ENCODE data around the gene RAB1B. TPM values are rescaled to one million over a fixed set of nuclear protein-coding genes. Genes with fewer than 3 reads are reported as not detected.

The RAB1B gene
- total and polyA plus RNA-seq, 2 experiments from 2014 or later = 17.3 to 103 TPM

DNA sequence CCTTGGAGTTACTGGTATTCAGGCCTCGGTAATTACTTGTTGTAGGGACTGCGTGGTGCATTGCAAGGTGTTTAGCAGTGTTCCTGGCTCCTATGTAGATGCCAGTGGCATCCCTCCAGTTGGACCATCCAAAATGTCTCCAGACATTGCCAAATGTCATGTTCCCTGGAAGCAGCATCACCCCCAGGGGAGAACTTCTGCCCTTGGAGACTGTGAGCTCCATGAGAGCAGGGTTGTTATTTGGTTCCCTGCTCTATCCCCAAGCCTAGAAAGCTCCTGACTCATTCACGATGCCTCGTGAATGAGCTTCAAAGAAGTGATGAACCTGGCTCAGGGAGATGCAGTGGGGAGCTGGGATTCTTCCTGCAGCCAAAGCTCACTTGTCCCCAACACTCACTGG, 53.2 kb downstream of the RAB1B start:
- no peak overlapping the region for H3K4me3 ChIP-seq
- no peaks in the 10 kb centered on the region for H3K27me3 ChIP-seq
- H3K36me3 ChIP-seq = no peaks in the 10 kb centered on the region
- no peak for DNase-seq (ENCODE audit: low read depth in 1 of 2, low spot score in 1 of 2)
- H3K27ac ChIP-seq = no peak overlapping the region
- TF ChIP-seq, protein P1, sequence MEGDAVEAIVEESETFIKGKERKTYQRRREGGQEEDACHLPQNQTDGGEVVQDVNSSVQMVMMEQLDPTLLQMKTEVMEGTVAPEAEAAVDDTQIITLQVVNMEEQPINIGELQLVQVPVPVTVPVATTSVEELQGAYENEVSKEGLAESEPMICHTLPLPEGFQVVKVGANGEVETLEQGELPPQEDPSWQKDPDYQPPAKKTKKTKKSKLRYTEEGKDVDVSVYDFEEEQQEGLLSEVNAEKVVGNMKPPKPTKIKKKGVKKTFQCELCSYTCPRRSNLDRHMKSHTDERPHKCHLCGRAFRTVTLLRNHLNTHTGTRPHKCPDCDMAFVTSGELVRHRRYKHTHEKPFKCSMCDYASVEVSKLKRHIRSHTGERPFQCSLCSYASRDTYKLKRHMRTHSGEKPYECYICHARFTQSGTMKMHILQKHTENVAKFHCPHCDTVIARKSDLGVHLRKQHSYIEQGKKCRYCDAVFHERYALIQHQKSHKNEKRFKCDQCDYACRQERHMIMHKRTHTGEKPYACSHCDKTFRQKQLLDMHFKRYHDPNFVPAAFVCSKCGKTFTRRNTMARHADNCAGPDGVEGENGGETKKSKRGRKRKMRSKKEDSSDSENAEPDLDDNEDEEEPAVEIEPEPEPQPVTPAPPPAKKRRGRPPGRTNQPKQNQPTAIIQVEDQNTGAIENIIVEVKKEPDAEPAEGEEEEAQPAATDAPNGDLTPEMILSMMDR (IDR thresholded peaks at IDR 0.05; ENCODE audit: low read depth, low read length) = no peak
- H3K4me1 ChIP-seq (ENCODE audit: low read depth) = peaks cover 20% of the 10 kb centered on the region
- H3K9me3 ChIP-seq (ENCODE audit: low read depth) = no peaks in the 10 kb centered on the region

DNA sequence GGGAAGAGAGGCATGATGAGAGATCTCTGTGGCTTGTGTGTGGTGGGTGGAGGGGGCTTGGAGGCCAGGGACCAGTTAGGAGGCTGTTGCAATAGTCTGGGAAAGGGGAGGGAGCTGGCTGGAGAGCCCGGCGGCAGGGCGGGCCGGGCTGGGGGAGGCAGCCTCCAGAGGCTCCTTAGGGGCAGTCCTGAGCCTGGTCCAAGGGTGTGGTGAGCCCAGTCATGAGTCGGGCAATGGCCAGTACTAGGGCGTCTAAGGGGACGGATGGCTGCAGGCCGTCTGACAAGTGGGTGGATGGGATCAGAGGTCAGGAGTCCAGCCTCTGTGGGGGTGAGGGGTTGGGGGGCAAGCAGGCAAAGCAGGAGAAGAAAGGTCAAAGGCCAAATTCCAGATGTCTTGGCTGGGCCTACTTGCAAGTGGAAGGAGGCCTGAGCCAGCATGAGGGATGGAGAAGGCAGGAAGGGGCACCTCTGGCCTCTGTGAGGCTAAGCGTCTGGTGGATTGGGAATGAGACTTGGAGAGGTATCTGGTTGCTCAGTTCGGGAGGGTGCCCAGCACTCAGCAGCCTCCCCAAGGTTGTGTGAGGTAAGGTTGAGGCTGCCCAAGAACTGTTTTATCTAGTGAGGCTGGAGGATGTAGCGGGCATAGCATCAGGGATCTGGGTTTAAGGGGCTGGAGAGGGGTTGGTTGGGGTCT, 54.4 kb downstream of the RAB1B start:
- no peaks in the 10 kb centered on the region for H3K36me3 ChIP-seq
- no peak overlapping the region for H3K4me3 ChIP-seq
- peak in 1 of 2 donors; percentile 83 for DNase-seq (ENCODE audit: low read depth in 1 of 2, low spot score in 1 of 2)
- H3K27me3 ChIP-seq = no peaks in the 10 kb centered on the region
- TF ChIP-seq, protein P1 (IDR thresholded peaks at IDR 0.05; ENCODE audit: low read depth, low read length) = no peak
- H3K27ac ChIP-seq = no peak overlapping the region
- peaks cover 13% of the 10 kb centered on the region for H3K4me1 ChIP-seq (ENCODE audit: low read depth)
- H3K9me3 ChIP-seq (ENCODE audit: low read depth) = no peaks in the 10 kb centered on the region

DNA sequence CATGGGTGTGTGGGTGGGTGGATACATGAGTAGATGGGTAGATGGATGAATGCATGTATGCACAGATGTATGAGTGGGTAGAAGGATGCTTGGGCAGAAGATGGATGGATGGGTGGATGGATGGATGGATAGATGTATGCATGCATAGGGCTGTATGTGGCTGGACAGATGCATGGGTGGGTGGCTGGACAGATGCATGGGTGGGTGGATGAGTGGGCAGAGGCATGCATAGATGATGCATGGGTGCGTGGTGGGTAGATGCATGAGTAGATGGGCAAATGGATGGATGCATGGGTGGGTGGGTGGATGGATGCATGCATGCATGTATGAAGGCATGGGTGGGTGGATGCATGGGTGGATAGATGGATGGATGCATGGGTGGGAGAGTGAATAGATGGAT, 55.2 kb downstream of the RAB1B start:
- no peak for DNase-seq (ENCODE audit: low read depth in 1 of 2, low spot score in 1 of 2)
- TF ChIP-seq, protein P1 (IDR thresholded peaks at IDR 0.05; ENCODE audit: low read depth, low read length) = no peak
- no peaks in the 10 kb centered on the region for H3K9me3 ChIP-seq (ENCODE audit: low read depth)
- no peak overlapping the region for H3K27ac ChIP-seq
- no peaks in the 10 kb centered on the region for H3K36me3 ChIP-seq
- no peaks in the 10 kb centered on the region for H3K27me3 ChIP-seq
- H3K4me3 ChIP-seq = no peak overlapping the region
- H3K4me1 ChIP-seq (ENCODE audit: low read depth) = peaks cover 13% of the 10 kb centered on the region

DNA sequence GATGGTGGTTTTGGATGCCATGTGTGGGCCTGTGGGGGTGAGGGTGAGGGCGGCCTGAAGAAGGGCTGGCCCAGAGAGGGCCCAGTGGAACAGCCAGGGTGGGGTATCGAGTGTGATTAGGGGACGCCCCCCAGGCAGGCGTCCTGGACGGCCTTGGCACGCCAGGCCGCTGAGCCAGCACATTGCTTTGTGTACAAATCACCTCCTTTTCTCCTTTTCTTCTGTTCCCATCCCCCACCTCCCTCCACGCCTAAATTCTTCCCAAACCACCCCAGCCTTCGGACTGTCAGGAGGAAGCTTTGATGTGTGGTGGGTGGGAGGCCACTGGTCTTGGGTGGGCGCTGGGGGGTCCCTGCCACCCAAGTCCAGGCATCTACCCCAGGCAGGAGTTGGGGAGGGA, 56.2 kb downstream of the RAB1B start:
- H3K27ac ChIP-seq = no peak overlapping the region

DNA sequence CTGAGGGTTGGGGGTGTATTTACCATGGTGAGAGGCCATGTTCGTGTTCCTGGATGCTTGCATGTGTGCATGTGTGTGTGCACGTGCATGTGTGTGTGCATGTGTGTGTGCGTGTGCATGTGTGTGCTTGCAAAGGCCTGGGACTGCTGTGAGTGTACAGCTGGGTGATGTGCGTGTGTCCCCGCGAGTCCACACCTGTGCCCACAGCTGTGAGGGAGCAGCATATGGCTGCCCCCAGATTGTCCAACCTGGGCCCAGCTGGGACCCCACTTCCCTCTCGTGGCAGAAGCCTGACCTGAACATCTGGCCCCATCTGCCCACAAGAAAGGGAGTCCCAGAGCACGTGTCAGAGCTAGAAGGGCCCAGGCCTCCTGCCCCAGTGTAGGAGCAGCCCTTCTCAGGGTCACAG, 56.8 kb downstream of the RAB1B start:
- TF ChIP-seq, protein P1 (IDR thresholded peaks at IDR 0.05; ENCODE audit: low read depth, low read length) = no peak
- Histone ChIP-seq H3K9me3 (ENCODE audit: low read depth) (no peaks in the 10 kb centered on the region), H3K36me3 (no peaks in the 10 kb centered on the region), H3K4me3 (no peak overlapping the region), H3K4me1 (ENCODE audit: low read depth) (peaks cover 14% of the 10 kb centered on the region), H3K27ac (no peak overlapping the region), H3K27me3 (no peaks in the 10 kb centered on the region)
- no peak for DNase-seq (ENCODE audit: low read depth in 1 of 2, low spot score in 1 of 2)

More for the DNA sequence above, 56.2 kb downstream of the RAB1B start:
- DNase-seq (ENCODE audit: low read depth in 1 of 2, low spot score in 1 of 2) = peak in 1 of 2 donors; percentile 60
- Histone ChIP-seq H3K36me3 (no peaks in the 10 kb centered on the region), H3K4me3 (no peak overlapping the region), H3K9me3 (ENCODE audit: low read depth) (no peaks in the 10 kb centered on the region), H3K4me1 (ENCODE audit: low read depth) (peaks cover 14% of the 10 kb centered on the region), H3K27me3 (no peaks in the 10 kb centered on the region)
- TF ChIP-seq, protein P1 (IDR thresholded peaks at IDR 0.05; ENCODE audit: low read depth, low read length) = no peak

All from cardiac muscle cell (in vitro differentiated cells and primary cell).